Measurements from ENCODE around the gene SEPTIN1. TPM values are rescaled to one million over a fixed set of nuclear protein-coding genes. Genes with fewer than 3 reads are reported as not detected.
"Not testable (repeated sequence)": the region's sequence is repeated elsewhere in the genome, so short reads cannot be mapped to it uniquely, and the experiment has no call there.

SEPTIN1 gene
- total RNA-seq, 1 donor = 0.09 TPM

DNA sequence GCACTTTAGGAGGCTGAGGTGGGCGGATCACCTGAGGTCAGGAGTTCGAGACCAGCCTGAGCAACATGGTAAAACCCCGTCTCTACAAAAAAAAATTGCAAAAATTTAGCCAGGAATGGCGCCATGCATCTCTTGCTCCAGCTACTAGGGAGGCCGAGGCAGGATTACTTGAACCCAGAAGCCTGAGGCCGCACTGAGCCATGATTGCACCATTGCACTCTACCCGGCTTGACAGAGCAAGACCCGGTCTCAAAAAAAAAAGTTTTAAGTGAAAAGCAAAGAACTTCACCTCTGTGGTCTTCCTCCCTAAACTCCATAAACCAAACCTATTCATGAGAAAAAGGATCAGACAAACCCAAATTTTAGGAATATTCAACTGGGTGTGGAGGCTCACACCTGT is 34.2 kb downstream of the SEPTIN1 start:
- DNase-seq (ENCODE audit: low read depth) = no peak
- TF ChIP-seq CTCF (IDR thresholded peaks at IDR 0.05; ENCODE audit: insufficient read depth, low read length) = no peak
- no peak overlapping the region for H3K4me3 ChIP-seq (ENCODE audit: low read depth, low read length)

DNA sequence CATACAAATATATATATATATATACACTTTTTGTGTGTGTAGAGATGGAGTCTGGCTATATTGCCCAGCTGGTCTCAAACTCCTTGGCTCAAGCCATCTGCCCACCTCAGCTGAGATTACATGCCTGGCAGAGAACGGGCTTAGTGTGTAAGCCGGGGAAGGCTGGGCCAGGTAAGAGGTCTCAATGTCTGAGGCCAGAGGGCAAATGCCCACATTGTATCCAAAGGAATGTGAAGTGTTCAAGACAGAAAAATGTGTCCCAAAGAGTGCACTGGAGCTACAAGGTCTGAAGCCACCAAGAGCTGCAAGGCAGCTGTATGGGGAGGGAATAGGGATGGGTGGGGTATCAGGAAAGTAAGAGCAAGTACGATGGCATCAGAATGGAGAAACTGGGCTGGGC is 36.1 kb downstream of the SEPTIN1 start:
- no peak overlapping the region for H3K4me3 ChIP-seq (ENCODE audit: low read depth, low read length)
- no peak for DNase-seq (ENCODE audit: low read depth)
- TF ChIP-seq CTCF (IDR thresholded peaks at IDR 0.05; ENCODE audit: insufficient read depth, low read length) = no peak

DNA sequence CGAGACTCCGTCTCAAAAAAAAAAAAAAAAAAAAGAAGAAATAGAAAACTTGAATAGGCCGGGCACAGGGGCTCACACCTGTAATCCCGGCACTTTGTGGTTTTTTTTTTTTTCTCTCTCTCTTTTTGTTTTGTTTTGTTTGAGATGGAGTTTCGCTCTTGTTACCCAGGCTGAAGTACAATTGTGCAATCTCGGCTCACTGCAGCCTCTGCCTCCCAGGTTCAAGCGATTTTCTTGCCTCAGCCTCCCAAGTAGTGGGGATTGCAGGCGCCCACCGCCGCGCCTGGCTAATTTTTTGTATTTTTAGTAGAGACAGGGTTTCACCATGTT is 38.9 kb downstream of the SEPTIN1 start:
- not testable (repeated sequence) for H3K4me3 ChIP-seq (ENCODE audit: low read depth, low read length); DNase-seq (ENCODE audit: low read depth)

DNA sequence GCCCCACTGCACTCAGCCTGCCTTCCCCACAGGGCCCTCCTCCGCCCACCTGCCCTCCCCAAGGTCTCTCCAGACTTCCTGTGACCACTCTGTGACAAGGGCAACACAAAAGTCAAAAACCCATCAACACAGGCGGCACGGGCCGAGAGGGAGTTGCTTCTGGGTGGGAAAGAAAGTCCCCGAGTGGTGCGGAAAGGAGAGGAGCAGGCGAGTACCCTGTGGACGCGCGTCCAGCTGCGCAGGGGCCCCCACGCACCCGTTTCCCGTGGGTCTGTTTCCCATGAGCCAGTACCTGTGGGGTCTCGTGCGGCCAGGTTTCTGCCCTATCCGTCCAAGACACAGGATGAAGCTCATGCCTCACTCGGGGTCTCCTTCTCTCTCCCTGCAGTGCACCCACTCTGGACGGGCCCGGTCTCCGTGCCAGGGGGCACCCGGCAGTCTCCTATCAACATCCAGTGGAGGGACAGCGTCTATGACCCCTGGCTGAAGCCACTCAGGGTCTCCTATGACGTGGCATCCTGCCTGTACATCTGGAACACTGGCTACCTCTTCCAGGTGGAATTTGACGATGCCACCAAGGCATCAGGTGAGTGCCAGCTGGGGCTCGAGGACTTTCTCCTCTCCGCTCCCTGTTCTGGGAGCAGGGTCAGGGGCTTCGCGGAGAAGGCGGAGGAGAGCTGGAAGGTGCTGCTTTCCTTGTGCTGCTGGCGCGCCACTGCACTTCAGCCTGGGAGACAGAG is 39.4 kb downstream of the SEPTIN1 start:
- no peak overlapping the region for H3K4me3 ChIP-seq (ENCODE audit: low read depth, low read length)
- no peak for DNase-seq (ENCODE audit: low read depth)
- TF ChIP-seq CTCF (IDR thresholded peaks at IDR 0.05; ENCODE audit: insufficient read depth, low read length) = no peak

- not testable (repeated sequence) for DNase-seq (ENCODE audit: low read depth); H3K4me3 ChIP-seq (ENCODE audit: low read depth, low read length)
Observed at GRCh38 chr16:30341971-30342370, 40.4 kb downstream of the SEPTIN1 start.

DNA sequence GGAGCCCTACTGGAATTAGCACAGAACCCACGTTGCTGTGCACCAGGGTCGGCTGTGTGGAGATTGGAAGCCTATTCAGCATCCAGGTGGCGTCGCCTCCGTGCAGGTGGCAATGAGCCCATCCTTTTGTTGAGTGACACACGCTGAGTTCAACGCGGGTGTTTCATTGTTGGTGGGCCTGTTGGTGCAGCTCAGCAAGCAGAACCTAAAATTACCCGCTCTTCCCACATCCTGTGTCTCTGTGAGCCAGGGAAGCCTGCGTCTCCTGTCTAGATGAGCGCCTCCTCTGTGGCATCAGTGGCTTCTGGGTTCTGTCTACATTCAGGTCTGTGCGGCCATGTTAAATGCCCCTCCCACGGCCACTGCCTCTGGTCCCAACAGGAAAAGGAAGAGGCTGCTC is 41.7 kb downstream of the SEPTIN1 start:
- DNase-seq (ENCODE audit: low read depth) = no peak
- no peak for TF ChIP-seq CTCF (IDR thresholded peaks at IDR 0.05; ENCODE audit: insufficient read depth, low read length)
- H3K4me3 ChIP-seq (ENCODE audit: low read depth, low read length) = no peak overlapping the region

DNA sequence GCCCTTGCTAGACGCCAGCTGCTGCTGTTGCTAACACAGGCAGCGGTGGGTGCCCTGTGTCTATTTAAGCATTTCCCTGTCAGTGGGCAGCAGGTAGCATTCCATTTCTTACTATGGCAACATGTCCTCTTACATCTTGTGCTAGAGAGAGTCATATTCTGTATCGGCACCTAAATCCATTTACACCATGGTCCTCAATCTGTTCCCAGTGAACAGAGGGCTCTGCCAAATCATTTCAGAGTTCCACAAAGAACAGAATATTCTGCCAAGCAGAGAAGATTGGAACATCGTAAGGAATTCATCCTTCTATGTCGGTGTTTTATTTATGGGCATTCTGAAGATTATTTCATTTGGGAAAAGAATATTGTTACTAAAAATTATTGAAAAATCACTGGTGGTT is 43.6 kb downstream of the SEPTIN1 start:
- not testable (repeated sequence) for H3K4me3 ChIP-seq (ENCODE audit: low read depth, low read length); DNase-seq (ENCODE audit: low read depth)

GRCh38 chr16:30337964-30338357 is 44.4 kb downstream of the SEPTIN1 start:
- not testable (repeated sequence) for H3K4me3 ChIP-seq (ENCODE audit: low read depth, low read length); DNase-seq (ENCODE audit: low read depth)

GRCh38 chr16:30335598-30336474 is 46.5 kb downstream of the SEPTIN1 start:
- DNase-seq (ENCODE audit: low read depth) = peak; percentile 21
- TF ChIP-seq CTCF (IDR thresholded peaks at IDR 0.05; ENCODE audit: insufficient read depth, low read length) = no peak
- H3K4me3 ChIP-seq (ENCODE audit: low read depth, low read length) = peak overlapping the region; percentile 45

- peak; percentile 60 for DNase-seq (ENCODE audit: low read depth)
- H3K4me3 ChIP-seq (ENCODE audit: low read depth, low read length) = peak overlapping the region; percentile 75
Observed at GRCh38 chr16:30335028-30335597, 47.2 kb downstream of the SEPTIN1 start.

GRCh38 chr16:30334473-30334989 is 47.8 kb downstream of the SEPTIN1 start:
- H3K4me3 ChIP-seq (ENCODE audit: low read depth, low read length) = peak overlapping the region; percentile 75
- DNase-seq (ENCODE audit: low read depth) = peak; percentile 59
